Esophagus squamous epithelium (tissue), 4 donors: ENCODE data around the gene TPD52L2.

Experiments
- CTCF ChIP-seq, 6 experiments: fragments of 450-650 bp in 4 of 6; fragments of 200-600 bp in 2 of 6; sonication (generic) in 2 of 6; IDR thresholded peaks; one replicate each; pipeline ENCODE4 v1.5.1; 2016 to 2019; ENCODE audit warnings: antibody characterized with exemption in 6 of 6, mild to moderate bottlenecking in 4 of 6, moderate library complexity in 4 of 6
- POLR2A ChIP-seq, 4 donors: fragments of 450-650 bp; IDR thresholded peaks; one replicate each; pipeline ENCODE4 v1.6.1; 2017; ENCODE audit warnings: antibody characterized with exemption in 4 of 4, mild to moderate bottlenecking in 4 of 4, moderate library complexity in 3 of 4

GRCh38 chr20:63882257-63883200, 17.5 kb downstream of the TPD52L2 start:
- no peak for TF ChIP-seq POLR2A (IDR thresholded peaks at IDR 0.05)
- no peak for TF ChIP-seq CTCF (IDR thresholded peaks at IDR 0.05)
